ENCODE data around the gene PRDM16. TPM values are rescaled to one million over a fixed set of nuclear protein-coding genes. Genes with fewer than 3 reads are reported as not detected.

Gene PRDM16
- total and polyA plus RNA-seq, 2 experiments from 2014 or later = 0.14 to 0.16 TPM

DNA sequence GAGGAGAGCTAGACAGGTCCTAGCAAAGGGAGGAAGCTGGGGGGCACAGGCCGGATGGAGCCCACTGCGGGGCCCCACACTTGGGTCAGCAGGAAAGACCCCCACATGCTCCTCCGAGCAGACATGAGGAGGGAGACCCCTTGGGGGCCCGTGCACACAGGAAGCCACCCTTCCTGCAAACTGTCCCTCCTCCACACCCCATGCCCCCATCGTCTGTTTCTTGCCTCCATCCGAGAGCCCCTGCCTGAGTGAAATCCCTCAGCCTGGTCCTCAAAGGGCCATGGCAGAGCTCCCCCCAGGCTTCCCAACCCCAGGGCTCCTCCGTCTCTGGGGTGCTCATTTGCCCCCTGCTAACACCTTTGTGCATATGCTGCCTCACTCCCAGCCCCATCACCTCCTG, 168.0 kb downstream of the PRDM16 start (continued):
- no peak for TF ChIP-seq ZNF462 (CRISPR knock-in tag; IDR thresholded peaks at IDR 0.05)
- no peak for TF ChIP-seq ETS1 (IDR thresholded peaks at IDR 0.05)
- no peak for TF ChIP-seq STAT1 (IDR thresholded peaks at IDR 0.05; ENCODE audit: unreplicated experiment)
- no peak for TF ChIP-seq ZNF114 (CRISPR knock-in tag; IDR thresholded peaks at IDR 0.05)
- no peak for TF ChIP-seq JUNB (IDR thresholded peaks at IDR 0.05; ENCODE audit: unreplicated experiment)
- no peak for TF ChIP-seq NANOG (IDR thresholded peaks at IDR 0.05; ENCODE audit: borderline replicate concordance)
- no peak for TF ChIP-seq POLR2AphosphoS5 (IDR thresholded peaks at IDR 0.05; ENCODE audit: low read depth)

GRCh38 chr1:3237570-3237969, 168.6 kb downstream of the PRDM16 start:
- no peak overlapping the region for H3K27ac Mint-ChIP-seq
- H4K20me1 ChIP-seq (replicated peaks; ENCODE audit: insufficient read depth) = no peaks in the 10 kb centered on the region
- no peak for TF ChIP-seq ZNF331 (CRISPR knock-in tag; IDR thresholded peaks at IDR 0.05; ENCODE audit: low read depth)
- no peak for TF ChIP-seq NANOG (IDR thresholded peaks at IDR 0.05; ENCODE audit: borderline replicate concordance)
- TF ChIP-seq ETS1 (IDR thresholded peaks at IDR 0.05) = no peak
- no peak for TF ChIP-seq JUNB (IDR thresholded peaks at IDR 0.05; ENCODE audit: unreplicated experiment)
- TF ChIP-seq ZNF114 (CRISPR knock-in tag; IDR thresholded peaks at IDR 0.05) = no peak
- TF ChIP-seq EZH2 (IDR thresholded peaks at IDR 0.05; ENCODE audit: low read depth, unreplicated experiment) = no peak
- no peak for TF ChIP-seq CTCF (conservative IDR thresholded peaks at IDR 0.05; ENCODE audit: low read depth in 2 of 2)
- TF ChIP-seq STAT1 (IDR thresholded peaks at IDR 0.05; ENCODE audit: unreplicated experiment) = no peak
- DNase-seq (ENCODE audit: low spot score) (no peak), ATAC-seq (no peak)
- H3K9me2 ChIP-seq (ENCODE audit: insufficient read depth) = no peaks in the 10 kb centered on the region
- peaks cover 6% of the 10 kb centered on the region; the same call in 2 of the 3 replicates for H3K4me1 Mint-ChIP-seq
- no peaks in the 10 kb centered on the region for H3K79me2 ChIP-seq (replicated peaks; ENCODE audit: insufficient read depth)
- H3K4me3 Mint-ChIP-seq = no peak overlapping the region
- no peak overlapping the region for H3K4me2 ChIP-seq
- H3F3A ChIP-seq (replicated peaks; ENCODE audit: low read depth) = no peaks in the 10 kb centered on the region
- no peaks in the 10 kb centered on the region for H3K36me3 ChIP-seq (ENCODE audit: insufficient read depth)
- H3K9me3 Mint-ChIP-seq = no peaks in the 10 kb centered on the region
- H3K4me3 ChIP-seq = no peak overlapping the region
- H3K36me3 Mint-ChIP-seq (ENCODE audit: low read depth) = no peaks in the 10 kb centered on the region
- H3K27ac ChIP-seq (ENCODE audit: low read depth) = no peak overlapping the region
- no peaks in the 10 kb centered on the region for H3K4me1 ChIP-seq (ENCODE audit: insufficient read depth)
- H3K27me3 Mint-ChIP-seq (ENCODE audit: insufficient read depth, low read depth, poor library complexity) = peaks cover 20% of the 10 kb centered on the region
- no peak overlapping the region for H2AFZ ChIP-seq
- no peaks in the 10 kb centered on the region for H3K27me3 ChIP-seq (ENCODE audit: insufficient read depth)

Data from GM23338 (cell line).